Ecto neural progenitor cell (in vitro differentiated cells): Measurements from ENCODE around the gene DNAJC12.
"Not testable (repeated sequence)": the region's sequence is repeated elsewhere in the genome, so short reads cannot be mapped to it uniquely, and the experiment has no call there.

ENCODE experiments used
- DNase-seq: peaks from one replicate; pipeline ENCODE4 v3.0.0-alpha.2; 2018; ENCODE audit warnings: low spot score

Gene DNAJC12

DNA sequence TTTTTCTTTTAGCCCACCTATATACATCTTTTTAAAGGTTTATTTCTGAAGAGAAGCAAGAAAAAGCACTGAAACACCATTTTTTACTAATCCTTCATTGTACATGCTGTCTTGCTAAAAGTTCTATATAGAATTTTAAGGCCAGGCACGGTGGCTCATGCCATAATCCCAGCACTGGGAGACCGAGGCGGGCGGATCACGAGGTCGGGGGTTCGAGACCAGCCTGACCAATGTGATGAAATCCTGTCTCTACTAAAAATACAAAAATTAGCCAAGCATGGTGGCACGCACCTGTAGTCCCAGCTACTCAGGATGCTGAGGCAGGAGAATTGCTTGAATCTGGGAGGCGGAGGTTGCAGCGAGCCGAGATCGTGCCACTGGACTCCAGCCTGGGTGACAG, 1.5 kb upstream of the DNAJC12 start:
- not testable (repeated sequence) for DNase-seq

DNA sequence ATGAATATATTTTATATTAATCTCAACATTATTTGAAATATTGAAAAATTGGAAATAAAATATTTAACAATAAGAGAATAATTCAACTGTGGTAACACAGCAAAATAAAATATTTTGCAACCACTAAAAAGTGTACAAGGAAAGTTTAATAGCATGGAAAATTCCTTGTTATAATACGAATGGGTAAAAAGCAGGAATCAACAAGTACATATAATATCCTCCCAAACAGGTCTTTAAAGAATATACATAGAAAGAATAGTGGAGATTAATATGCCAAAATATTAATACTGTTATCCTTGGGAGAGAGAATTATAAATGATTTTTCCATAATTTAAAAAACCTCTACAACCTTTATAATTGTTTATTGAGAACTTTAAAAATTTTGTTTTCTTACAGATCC, 1.0 kb downstream of the DNAJC12 start:
- DNase-seq: no peak

- DNase-seq: no peak
These were observed 1.5 kb downstream of the DNAJC12 start for GRCh38 chr10:67836488-67836887.

DNA sequence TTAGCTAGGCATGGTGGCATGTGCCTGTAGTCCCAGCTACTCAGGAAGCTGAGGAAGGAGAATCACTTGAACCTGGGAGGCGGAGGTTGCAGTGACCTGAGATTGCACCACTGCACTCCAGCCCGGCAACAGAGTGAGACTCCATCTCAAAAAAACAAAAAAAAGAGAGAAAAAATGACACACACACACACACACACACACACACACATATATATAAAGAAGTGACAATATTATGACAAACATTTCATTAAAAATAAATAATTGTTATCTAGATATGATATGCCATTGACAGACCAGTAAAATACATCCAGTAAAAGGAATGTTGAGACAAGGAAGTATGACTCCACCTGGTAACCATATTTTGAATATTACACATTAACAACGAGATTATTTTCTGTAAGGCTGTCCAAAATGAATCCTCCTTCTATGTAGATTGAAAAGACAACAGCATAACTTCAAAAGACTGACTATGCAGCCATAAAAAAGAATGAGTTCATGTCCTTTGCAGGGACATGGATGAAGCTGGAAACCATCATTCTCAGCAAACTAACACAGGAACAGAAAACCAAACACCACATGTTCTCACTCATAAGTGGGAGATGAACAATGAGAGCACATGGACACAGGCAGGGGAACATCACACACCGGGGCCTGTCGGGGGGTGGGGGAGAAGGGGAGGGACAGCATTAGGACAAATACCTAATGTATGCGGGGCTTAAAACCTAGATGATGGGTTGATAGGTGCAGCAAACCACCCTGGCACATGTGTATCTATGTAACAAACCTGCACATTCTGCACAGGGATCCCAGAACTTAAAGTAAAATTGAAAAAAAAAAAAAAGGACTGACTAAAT, 2.2 kb downstream of the DNAJC12 start:
- not testable (repeated sequence) for DNase-seq

DNA sequence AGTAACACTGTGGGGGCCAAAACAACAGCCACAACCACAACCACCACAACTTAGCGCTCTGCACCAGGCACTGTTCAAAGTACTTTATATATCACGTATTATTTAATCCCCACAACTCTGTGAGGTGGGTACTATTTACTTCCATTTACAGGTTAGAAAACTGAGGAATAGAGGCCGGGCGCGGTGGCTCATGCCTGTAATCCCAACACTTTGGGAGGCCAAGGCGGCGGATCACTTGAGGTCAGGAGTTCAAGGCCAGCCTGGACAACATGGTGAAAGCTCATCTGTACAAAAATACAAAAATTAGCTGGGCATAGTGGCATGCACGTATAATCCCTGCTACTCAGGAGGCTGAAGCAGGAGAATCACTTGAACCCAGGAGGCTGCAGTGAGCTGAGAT, 3.6 kb downstream of the DNAJC12 start:
- no peak for DNase-seq

- no peak for DNase-seq
These were observed 10.2 kb downstream of the DNAJC12 start for GRCh38 chr10:67827811-67828210.

- no peak for DNase-seq
These were observed 18.2 kb downstream of the DNAJC12 start for GRCh38 chr10:67819768-67820204.

DNA sequence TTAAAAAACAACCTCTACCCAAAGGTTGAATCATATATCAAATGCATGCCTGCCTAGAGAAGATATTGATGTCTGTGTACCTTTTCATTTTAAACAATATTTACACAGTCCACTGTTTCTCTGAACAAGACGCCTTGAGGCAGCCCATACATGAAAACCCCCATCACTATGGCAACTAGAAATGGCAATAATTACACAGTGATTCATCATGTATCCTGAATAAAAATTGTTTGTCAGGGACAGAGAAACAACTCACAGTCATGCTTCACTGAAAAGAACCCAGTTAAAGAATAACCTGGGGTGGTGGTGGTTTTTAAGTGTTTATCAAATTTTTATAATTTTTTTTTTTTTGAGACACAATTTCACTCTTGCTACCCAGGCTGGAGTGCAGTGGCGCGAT, 19.7 kb downstream of the DNAJC12 start:
- DNase-seq: no peak

GRCh38 chr10:67816719-67817118, 21.3 kb downstream of the DNAJC12 start:
- DNase-seq: no peak

DNA sequence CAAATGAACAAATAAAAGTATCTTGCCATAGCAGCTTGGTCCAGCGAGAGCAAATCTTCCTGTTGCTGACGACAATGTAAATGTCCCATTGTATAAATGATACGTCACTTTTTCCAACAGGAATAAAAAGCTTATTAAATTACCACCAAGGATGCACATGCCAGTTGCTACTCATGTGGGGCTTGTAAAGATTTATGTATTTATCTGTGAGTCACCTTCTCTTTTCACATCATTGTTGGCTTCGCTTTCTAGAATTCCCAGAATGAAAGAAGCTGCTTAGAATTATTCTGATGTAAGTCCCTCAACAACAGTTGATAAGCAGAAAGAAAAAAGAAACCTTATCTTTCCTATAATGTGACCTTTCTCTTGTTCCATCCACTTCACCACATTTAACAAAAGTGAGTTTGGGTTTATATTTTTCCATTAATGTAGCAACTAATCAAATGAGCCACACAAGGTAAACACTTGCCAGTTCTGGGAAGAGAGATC, 22.4 kb downstream of the DNAJC12 start:
- no peak for DNase-seq

DNA sequence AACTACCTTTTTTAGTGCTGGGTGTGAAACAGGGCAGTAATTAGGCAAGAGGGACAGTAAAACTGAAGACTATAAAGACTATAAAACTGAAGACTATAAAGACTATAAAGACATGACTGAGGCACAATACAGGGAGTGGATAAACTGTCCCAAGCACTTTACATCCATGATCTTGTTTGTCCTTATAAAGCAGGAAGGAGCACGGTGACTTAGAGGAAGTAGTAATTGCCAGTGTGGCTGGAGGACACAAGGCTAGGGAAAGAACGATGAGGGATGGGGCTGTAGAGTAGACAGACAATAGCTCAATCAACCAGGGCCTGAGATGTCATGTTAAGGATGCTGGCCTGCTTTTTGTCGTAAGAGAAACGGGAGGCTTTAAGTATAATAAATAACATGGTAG, 26.0 kb downstream of the DNAJC12 start:
- no peak for DNase-seq

GRCh38 chr10:67809107-67809506, 28.9 kb downstream of the DNAJC12 start:
- DNase-seq: no peak

GRCh38 chr10:67808704-67809103, 29.3 kb downstream of the DNAJC12 start:
- no peak for DNase-seq

DNA sequence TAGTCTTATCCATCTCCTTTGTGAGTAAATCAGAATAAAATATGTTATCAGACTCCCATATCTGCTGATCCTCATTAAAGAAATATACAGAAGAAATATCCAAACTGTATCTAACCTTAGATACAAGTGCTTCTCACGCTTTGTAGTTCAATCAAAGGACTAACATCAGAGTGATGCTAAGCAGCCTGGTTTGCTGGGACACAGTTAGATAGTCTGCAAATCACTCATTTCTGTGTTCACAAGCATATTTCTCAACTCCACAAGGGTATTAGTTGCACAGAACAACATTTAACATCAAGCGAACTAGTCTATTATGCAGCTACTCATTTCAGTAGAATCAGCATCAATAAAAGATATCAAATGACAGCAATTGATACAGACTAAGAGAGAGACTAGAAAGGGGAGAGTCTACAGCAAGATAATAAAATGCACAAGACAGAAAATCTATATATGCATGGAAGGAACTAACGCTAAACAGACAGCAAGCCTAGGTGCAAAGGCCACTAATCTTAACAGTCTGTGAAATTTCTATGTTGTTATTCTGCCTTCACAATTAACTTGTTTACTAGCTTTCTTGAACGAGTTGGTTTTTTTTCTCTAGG, 30.0 kb downstream of the DNAJC12 start:
- no peak for DNase-seq

GRCh38 chr10:67804395-67804678, 33.7 kb downstream of the DNAJC12 start:
- DNase-seq: no peak

GRCh38 chr10:67803588-67804394, 34.2 kb downstream of the DNAJC12 start:
- DNase-seq: no peak

DNA sequence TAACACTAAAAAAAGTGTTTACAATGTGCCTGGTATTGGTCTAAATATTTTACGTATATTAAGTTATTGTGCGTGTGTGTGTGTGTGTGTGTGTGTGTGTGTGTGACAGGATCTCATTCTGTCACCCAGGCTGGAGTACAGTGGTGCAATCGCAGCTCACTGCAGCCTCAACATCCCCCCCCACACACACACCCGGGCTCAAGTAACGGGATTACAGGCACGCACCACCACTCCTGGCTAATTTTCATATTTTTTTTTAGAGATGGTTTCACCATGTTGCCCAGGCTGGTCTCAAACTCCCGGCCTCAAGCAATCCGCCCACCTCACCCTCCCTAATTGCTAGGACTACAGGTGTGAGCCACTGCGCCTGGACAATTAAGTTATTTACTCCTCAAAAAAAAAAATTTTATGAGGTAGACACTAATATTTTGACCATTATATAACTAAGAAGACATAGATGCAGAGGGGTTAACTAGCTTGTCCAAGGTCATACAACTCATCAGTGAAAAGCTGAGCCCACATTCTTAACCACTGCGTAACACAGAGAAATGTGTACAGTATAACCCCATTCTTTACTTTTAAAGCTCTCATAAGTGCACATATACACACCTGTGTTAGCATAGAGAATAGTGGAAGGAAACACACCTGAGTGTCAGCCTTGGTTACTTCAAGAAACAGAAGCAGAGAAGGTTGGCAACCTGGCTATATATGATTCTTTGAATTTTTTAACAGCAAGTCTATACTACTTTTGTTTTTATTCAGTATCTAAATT, 35.0 kb downstream of the DNAJC12 start:
- no peak for DNase-seq

- no peak for DNase-seq
These were observed 36.9 kb downstream of the DNAJC12 start for GRCh38 chr10:67801118-67801517.

DNA sequence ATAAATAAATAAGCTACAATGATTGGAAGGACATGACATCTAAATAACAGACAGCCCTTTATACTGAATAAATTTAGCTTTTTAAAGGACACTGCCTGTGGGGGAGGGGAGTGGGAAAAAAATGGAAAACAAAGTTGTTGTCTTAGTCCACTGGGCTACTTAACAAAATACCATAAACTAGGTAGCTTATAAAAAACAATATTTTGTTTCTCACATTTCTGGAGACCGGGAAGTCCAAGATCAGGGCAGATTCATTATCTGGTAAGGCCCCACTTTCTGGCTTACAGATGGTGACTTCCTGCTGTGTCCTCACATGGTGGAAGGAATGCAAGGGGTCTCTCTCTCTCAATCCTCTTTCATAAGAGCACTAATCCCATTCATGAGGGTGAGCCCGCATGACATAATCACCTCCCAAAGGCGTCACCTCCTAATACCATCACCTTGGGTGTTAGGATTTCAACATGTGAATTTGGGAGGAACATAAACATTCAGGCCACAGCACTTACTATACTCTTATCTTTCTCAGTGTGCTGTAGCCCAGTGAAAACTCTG, 43.0 kb downstream of the DNAJC12 start:
- DNase-seq: no peak

DNA sequence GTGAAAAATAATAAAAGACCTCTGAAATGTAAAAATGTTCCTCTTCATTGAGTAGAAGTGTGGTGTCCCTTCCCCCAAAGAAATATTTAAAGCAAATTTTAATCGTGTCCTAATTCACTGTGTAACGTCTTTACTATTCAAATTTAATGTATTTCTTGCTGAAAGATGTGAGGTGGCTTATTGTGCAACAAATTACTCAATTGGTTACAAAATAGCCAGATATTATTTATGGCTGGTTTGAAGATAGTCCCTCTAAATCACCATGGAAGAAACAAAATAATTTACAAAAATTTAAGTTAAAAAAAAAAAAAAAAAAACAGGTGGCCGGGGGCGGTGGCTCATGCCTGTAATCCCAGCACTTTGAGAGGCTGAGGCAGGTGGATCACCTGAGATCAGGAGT, 43.7 kb downstream of the DNAJC12 start:
- DNase-seq: no peak

DNA sequence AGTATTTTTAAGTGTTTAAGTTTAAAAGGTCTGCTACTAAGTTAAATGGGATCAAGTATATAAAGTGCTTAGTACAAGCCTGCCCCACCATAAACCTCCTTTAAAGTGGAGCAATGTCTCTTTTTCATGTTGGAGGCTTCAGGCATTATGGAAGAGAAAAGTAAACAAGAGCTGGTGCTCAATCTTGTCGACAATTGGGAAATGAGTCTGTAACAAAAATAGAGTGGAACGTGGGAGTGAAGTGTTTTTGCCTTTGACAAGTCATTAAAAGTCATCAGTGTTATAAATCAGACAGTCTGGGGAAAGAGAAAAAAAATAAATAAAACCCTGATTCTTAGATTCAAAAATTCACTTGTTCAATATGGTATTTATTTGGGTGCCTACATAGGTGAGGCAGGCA, 44.7 kb downstream of the DNAJC12 start:
- DNase-seq: no peak

- DNase-seq: no peak
These were observed 45.3 kb downstream of the DNAJC12 start for GRCh38 chr10:67792653-67793052.
